Brain pericyte (primary cell): ENCODE results near the gene ZNF138.
"Not testable (repeated sequence)": the region's sequence is repeated elsewhere in the genome, so short reads cannot be mapped to it uniquely, and the experiment has no call there.

Experiments used
- DNase-seq: peaks from one replicate; pipeline ENCODE4 v3.0.0-alpha.2; 2012; ENCODE audit warnings: low read depth, low spot score

The ZNF138 gene

DNA sequence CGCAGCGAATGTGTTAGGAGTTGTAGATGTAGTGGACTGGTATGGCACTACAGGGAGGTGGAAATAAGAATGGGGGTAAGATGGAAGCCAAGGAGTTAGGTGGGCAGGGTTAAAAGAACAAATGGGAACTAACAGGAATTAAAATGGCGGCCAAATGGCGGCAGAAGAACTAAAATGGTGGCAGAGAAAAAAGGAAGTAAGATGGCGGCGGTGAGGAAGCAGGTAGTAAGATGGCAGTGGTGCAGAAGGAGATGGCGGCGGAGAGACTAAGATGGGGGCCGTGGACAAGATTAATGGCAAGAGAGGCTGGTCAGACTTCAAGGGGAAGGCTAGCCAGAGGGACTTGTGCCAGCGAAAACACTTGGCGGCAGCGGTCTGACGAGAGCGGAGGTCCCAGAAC lies 44.5 kb downstream of the ZNF138 start:
- no peak for DNase-seq

DNA sequence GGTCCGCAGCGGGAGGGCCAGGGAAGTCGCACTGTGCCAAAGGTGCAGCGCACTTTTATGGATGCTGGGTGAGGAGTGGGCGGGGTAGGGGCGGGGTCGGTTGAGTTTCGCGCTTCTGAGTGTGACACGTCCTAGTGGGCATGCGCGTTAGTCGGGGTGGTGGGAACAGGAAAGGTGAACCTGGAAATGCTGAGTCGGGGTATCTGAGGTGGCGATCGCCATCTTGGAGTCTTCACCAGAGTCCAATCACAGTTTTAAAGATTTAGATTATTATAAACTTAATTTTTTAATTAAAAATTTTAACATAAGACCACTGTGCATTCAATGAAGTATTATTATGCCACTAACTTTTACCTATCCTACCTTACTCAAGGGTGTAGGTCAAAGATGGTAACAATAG lies 45.7 kb downstream of the ZNF138 start:
- no peak for DNase-seq

DNA sequence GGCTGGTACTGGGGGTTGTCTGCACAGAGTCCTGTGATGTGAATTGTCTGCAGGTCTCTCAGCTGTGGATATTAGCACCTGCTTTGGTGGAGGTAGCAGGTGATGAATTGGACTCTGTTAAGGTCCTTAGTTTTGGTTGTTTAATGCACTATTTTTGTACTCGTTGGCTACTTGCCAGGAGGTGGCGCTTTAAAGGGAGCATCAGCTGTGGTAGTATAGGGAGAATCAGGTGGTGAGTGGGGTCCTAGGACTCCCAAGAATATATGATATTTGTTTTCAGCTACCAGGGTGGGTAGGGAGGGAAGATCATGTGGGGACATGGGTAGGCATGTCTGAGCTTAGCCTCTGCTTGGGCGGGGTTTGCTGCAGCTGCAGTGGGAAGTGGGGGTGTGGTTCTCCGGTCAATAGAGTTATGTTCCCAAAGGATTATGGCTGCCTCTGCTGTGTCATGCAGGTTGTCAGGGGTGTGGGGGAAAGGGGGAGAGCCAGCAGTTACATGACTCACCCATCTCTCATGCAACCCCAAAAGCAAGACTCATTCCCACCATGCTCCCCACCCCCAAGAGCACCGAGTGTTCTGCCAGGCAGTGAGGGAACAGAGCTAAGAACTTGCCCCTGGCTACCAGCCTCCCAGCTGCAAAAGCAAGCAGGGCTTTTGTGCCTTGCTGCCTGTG lies 55.2 kb downstream of the ZNF138 start:
- DNase-seq = no peak

DNA sequence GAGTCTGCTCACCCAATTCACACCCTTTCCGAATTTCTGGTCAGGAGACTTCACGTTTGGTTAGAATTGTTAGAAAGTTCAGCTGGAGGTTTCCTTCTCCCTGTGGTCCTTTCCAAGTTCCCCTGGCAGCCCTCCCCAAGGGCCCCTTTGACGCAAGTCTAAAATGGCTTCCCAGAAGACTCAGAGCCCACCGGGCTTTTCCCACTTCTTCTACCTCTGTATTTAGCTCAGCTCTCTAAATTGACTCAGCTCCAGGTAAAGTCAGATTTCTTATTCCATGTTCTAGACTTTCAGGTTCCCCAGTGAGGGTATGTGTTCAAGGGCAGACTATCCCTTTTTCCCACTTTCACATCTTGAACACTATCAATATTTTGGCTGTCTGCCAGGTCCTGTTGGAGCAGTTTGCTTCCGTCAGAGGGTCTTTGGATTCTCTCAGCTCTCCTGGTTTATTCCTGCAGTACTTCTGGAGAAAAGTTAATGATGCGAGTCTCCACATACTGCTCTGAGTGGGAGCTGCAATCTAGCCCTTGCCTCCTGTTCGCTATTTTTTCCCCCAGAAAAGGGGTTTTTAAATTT lies 55.8 kb downstream of the ZNF138 start:
- DNase-seq = no peak

DNA sequence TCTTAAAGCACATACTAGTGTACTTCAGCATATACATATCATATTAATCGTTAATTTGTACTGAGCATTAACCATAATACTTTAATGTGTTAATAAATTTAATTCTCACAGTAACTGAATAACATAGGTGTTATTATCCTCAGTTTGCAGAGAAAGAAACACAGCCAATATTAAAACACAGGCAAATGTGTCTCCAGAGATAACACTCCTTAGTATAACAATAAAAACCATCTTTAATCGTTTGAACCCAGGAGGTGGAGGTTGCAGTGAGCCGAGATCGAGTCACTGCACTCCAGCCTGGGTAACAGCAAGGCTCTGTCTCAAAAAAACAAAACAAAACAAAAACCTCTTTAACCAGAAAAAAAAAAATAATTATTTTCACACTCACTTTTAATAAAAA lies 59.5 kb downstream of the ZNF138 start:
- DNase-seq = no peak

DNA sequence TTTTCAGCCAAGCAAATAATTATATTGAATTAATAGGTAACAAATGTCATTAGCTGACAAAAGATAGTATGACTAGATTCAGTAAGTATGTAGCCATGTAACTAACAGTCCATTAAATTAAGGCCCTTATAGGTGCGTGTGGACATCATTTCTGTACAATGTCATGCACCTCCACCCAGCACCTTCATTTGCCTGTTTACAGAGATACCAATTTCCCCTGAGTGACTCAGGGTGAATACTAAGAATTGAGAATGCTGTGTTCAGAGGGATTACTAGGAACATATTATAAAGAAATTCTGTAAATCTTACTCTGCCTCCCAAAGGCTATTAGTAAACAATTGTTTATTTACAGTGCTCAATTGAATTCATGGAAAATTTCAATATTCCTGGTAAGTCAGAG lies 60.7 kb downstream of the ZNF138 start:
- no peak for DNase-seq

DNA sequence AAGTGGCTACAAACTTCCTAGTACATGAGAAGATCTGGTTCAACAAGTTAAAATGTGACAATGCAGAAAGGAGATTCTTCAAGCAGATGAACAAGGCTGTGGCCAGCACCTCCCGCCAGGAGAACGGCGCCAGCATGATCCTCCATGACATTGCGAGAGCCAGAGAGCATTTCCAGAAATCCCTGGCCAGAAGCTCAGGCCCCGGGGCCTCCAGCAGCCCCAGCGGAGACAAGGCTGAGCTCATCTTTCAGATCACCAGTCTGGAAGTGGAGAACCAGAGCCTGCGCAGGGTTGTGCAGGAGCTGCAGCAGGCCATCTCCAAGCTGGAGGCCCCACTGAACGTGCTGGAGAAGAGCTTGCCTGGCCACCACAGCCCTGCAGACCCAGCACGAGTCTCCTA lies 68.8 kb downstream of the ZNF138 start:
- no peak for DNase-seq

DNA sequence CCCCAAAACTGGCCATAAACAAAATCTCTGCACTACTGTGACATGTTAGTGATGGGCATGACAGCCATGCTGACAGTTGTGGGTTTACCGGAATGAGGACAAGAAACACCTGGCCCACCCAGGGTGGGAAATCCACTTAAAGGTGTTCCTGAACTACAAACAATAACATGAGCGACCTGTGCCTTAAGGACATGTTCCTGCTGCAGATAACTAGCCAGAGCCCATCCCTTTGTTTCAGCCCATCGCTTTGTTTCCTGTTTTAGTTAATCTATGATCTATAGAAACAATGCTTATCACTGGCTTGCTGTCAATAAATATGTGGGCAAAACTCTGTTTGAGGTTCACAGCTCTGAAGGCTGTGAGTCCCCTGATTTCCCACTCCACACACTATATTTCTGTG lies 69.3 kb downstream of the ZNF138 start:
- not testable (repeated sequence) for DNase-seq

DNA sequence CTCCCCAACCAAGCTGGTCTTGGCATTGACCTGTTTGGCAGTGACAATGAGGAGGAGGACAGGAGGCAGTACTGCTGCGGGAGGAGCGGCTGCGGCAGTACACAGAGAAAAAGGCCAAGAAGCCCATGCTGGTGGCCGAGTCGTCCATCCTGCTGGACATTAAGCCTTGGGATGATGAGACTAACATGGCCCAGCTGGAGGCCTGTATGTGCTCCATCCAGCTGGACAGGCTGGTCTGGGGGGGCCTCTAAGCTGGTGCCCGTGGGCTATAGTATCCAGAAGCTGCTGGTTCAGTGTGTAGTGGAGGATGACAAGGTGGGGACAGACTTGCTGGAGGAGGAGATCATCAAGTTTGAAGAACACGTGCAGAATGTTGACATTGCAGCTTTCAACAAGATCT lies 69.7 kb downstream of the ZNF138 start:
- DNase-seq = no peak

DNA sequence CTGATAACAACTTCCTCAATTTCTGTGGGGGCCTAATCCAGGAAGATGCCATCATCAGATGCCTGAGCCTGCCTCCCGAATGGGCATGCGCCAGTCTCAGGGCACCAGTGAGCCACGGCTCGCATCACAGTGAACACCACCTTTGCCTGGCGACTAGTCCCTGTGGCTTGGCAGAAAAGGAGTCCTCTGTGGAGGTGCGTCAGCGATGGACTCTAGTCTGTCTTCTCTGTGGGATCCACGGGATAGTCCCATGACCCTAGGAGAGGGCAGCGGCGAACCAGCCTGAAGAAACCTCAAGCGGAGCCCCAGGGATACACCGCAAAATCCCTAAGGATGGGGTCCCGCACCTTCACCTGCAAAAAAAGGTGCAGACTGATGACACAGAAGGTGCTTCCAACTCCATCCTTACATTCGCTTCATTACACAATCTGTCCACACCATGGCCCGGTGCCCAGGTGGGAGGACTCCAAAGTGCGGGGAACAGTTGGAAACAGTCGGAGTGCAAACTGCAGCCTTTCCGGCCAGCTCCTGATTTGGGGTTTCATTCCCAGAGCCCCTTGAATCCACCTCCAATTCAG lies 73.7 kb downstream of the ZNF138 start:
- no peak for DNase-seq

DNA sequence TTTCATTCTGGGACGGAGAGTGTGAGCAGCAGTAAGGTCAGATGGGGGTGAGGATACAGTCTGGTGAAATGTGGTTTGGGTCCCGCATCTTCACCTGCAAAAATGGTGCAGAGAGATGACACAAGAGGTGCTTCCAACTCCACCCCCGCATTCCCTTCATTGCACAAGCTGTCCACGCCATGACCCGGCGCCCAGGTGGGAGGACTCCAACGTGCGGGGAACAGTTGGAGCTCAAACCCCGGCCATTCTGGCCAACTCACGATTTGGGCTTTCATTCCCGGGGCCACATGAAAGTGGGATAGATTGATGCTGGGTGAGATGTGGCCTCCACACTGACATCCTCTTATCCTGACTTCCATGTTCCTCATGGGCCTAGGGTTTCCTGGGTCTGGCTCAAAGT lies 74.3 kb downstream of the ZNF138 start:
- no peak for DNase-seq

DNA sequence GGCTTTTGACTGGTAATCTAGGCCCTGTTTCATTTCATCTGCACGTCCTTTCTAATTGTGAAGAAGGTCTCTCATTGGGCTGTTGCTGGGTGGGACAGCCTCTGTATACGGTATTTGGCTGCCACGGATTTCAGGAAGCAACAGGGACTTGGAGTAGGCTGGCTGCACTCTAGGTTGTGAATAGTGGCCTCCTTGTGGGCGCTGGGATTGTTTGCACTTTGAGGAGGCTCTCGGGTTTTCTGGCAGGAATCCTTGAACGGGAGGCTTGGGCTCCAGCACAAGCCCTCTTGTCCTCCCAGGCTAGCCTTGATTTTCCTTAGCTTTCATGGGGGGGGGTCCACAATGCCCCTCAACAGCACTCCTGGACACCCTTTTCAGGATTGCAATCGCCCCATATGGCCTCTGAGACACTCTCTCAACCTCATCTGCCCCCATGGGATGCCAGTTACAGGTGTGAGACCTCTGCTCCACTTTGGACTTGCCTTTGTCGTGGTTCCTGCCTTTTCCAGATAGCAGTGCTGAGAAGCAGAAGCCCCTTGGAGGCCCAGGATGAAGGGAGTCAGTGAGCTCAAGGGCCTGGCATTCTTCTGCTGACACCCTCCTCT lies 75.0 kb downstream of the ZNF138 start:
- no peak for DNase-seq

DNA sequence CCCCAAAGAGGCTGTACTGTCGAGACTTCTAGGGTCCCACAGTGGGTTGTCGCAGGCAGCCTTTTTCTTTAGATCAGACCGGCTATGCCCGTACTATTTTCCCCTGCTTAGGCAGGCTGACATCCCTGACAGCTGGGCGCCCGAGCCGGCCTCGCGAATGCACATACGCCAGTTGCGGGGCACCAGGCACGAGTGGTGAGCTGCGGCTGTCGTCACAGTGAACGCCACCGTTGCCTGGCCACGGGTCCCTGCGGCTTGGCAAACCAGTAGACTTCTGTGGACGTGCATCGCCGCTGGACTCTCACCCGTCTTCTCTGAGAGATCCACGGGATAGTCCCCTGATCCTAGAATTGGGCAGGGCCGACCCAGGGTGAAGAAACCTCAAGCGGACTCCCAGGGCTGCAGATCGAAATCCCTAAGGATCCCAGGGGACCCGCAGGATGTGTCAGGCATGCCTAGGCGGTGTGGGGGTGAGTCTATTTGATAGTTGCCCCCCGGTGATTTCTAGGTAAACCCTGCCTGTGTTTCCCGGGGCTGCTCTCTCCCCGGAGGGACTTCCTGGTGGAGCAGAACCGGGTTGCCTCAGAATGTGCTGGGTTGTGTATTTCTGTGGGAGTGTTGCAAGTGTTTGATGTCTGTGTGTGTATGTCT lies 75.8 kb downstream of the ZNF138 start:
- DNase-seq = no peak

DNA sequence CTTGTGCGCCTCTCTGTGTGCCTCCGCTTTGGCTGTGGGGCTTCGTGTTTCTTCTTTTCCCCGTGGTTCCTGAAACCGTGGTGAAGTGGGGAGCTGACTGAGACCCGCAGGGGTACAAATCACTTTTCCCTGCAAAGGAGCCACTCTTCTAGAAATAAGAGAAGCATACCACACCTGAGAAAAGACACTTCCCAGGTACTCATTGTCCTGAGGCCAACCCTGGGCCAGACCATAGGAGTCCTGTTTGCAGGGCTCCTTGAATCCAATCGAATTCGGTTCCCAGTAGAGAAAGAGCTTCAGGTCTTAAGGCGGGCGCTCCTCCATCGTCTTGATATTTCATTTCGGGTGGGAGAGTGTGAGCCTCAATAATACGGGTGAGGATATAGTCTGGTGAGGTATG lies 76.4 kb downstream of the ZNF138 start:
- no peak for DNase-seq

DNA sequence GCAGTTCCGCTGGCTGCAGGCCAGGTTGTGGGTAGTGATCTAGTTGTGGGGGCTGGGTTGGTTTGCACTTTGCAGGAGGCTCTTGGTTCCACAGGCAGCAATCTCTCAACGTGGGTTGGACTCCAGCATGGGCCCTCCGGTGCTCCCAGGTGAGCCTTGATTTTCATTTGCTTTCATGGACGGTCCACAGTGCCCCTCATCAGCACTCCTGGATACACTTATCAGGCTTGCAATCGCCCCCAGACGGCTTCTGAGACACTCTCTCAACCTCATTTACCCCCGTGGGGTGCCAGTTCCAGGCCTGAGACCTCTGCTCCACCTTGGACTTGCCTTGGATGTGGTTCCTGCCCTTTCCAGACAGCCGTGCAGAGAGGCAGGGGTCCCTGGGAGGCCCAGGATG lies 77.5 kb downstream of the ZNF138 start:
- no peak for DNase-seq

DNA sequence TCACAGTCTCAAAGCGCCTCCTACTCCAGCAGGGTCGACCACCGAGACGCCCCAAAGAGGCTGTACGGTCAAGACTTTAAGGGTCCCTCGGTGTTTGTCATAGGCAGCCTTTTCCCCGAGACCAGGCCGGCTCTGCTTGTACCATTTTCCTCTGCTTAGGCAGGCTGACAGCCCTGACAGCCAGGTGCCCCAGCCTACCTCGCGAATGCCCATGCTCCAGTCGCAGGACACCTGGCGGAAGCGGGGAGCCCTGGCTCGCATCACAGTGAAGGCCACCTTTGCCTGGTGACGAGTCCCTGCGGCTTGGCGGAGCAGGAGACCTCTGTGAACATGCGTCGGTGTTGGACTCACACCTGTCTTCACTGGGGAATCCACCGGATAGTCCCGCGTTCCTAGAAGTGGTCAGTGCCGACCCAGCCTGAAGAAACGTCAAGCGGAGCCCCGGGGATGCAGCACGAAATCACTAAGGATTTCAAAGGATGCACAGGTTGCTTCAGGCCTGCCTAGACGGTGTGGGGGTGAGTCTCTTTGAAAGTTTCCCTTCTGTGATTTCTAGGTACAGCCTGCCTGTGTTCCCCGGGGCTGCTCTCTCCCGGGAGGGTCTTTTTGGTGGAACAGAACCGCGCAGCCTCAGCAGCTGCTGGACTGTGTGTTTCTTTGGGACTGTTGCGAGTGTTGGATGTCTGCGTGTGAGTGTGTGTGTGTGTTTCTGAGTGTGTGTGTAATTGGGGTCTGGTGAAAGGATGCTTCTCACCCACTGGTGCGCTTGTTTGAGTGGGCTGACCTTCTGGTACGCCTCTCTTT lies 78.3 kb downstream of the ZNF138 start:
- no peak for DNase-seq

DNA sequence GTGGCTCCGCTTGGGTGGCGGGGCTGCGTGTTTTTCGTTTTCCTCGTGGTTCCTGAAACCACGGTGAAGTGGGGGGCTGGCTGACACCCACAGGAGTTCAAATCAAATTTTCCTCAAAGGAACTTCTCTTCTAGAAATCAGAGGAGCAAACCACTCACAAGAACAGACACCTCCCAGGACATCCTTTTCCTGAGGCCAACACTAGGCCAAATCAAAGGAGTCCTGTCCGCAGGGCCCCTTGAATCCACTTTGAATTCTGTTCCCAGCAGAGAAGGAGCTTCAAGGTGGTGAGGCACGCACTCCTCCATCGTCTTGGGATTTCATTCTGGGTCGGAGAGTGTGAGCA lies 78.9 kb downstream of the ZNF138 start:
- no peak for DNase-seq

DNA sequence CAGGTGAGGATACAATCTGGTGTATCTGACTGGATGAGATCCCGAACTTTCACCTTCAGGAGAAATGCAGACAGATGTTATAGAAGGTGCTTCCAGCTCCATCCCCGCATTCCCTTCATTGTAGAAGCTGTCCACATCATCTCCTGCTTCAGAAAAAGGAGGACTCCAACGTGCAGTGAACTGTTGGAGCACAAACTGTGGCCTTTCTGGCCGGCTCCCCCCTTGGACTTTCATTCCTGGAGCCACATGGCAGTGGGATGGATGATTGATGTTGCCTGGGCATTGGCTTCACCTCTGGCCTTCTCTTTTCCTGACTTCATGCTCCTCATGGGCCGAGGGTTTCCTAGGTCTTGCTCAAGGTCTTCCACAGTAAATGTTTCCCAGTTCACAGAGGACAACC lies 79.3 kb downstream of the ZNF138 start:
- DNase-seq = no peak

DNA sequence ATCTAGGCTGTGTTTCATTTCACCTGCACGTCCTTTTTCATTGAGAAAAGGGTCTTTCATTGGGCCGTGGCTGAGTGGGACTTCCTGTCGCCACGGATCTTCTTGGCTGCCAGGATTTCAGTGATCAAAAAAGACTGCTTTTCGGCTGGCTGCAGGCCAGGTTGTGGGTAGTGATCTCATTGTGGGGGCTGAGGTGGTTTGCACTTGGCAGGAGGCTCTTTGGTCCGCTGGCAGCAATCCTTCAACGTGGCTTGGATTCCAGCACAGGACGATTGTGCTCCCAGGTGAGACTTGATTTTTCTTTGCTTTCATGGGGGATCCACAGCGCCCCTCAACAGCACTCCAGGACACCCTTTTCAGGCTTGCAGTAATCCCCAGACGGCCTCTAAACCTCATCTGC lies 79.9 kb downstream of the ZNF138 start:
- no peak for DNase-seq

DNA sequence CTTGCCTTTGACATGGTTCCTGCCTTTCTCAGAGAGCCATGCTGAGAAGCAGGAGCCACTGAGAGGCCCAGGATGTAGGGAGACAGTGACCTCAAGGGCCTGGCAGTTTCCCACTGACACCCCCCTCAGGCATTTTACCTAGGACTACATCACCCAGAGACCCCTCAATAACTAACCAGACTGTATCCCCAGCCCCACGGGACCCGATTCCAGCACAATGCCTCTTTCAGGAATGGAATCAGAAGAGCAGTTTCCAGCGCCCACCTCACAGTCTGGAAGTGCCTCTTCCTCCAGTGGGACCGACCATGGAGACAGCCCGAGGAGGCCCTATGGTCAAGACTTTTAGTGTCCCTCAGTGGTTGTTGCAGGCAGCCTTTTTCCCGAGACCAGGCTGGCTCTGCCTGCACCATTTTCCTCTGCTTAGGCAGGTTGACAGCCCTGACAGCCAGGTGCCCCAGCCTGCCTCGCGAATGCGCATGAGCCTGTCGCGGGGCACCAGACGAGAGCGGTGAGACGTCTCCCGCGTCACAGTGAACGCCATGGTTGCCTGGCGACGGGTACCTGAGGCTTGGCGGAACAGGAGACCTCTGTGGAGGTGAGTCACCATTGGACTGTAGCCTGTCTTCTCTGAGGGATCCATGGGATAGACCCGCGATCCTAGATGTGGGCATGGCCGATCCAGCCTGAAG lies 80.5 kb downstream of the ZNF138 start:
- DNase-seq = no peak

DNA sequence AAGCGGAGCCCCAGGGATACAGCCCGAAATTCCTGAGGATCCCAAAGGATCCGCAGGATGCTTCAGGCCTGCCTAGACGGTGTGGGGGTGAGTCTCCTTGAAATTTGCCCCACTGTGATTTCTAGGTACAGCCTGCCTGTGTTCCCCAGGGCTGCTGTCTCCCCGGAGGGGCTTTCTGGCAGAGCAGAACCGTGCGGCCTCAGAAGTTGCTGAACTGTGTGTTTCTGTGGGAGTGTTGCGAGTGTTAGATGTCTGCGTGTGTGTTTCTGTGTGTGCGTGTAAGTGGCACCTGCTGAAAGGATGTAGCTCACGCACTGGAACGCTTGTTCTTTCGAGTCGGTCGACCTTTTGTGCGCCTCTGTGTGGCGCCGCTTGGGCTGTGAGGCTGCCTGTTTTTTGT lies 81.0 kb downstream of the ZNF138 start:
- no peak for DNase-seq
